Panc1 (cell line): Measurements from ENCODE around the gene NLRP4. TPM values are rescaled to one million over a fixed set of nuclear protein-coding genes. Genes with fewer than 3 reads are reported as not detected.

Experiments used
- ATAC-seq: fragments of 200-7000 bp; cut with Tn5 transposase; 2 replicates; pipeline ENCODE4 v1.9.1; 2020; ENCODE audit warnings: mild to moderate bottlenecking, moderate library complexity
- BruUV-seq: library from RNA; stranded (reverse); fragments of 400-500 nt; replicated peaks from 2 replicates; lab custom pipeline; 2021; lab: Mats Ljungman, UMichigan
- CTCF ChIA-PET: fragments of 300-600 bp; sonication (Branson Sonifier 250); formaldehyde crosslinking; loops from one replicate; lab custom pipeline; 2022; ENCODE audit warnings: antibody characterized with exemption; lab: Charles Lee
- POLR2A ChIA-PET: fragments of 300-600 bp; sonication (Branson Sonifier 250); formaldehyde crosslinking; loops from one replicate; lab custom pipeline; 2022; ENCODE audit warnings: antibody characterized with exemption; lab: Charles Lee
- DNase-seq: peaks from one replicate; pipeline ENCODE4 v3.0.0-alpha.2; 2010; ENCODE audit warnings: low read depth, low spot score
- H3K27ac ChIP-seq: 2 replicates; pipeline ENCODE4 v1.5.1; 2011; ENCODE audit warnings: mild to moderate bottlenecking, low read length, inconsistent platforms
- H3K27me3 ChIP-seq: fragments of 200-500 bp; sonication (Bioruptor generic); 2 replicates; pipeline ENCODE4 v1.6.0; 2014; ENCODE audit warnings: low read length, inconsistent platforms; ENCODE audit not compliant: control insufficient read depth, insufficient read depth
- H3K36me3 ChIP-seq: fragments of 200-500 bp; sonication (Bioruptor generic); 2 replicates; pipeline ENCODE4 v1.5.1; 2014; ENCODE audit warnings: inconsistent platforms, mild to moderate bottlenecking, low read length, moderate library complexity; ENCODE audit not compliant: control insufficient read depth, insufficient read depth
- H3K4me1 ChIP-seq: 2 replicates; pipeline ENCODE4 v1.5.1; 2011; ENCODE audit warnings: inconsistent platforms, mild to moderate bottlenecking, low read length, moderate library complexity; ENCODE audit not compliant: control insufficient read depth, insufficient read depth
- H3K4me3 ChIP-seq, 2 experiments: 2 replicates each; pipeline ENCODE4 v1.5.1; 2011 to 2012; ENCODE audit warnings: low read depth in 2 of 2, low read length in 2 of 2, mild to moderate bottlenecking in 2 of 2, inconsistent platforms in 1 of 2, moderate library complexity in 1 of 2
- H3K9me3 ChIP-seq: fragments of 200-500 bp; sonication (Bioruptor generic); 2 replicates; pipeline ENCODE4 v1.5.1; 2014; ENCODE audit warnings: low read depth, mild to moderate bottlenecking, inconsistent platforms, low read length, moderate library complexity; ENCODE audit not compliant: control insufficient read depth, insufficient read depth
- POLR2AphosphoS5 ChIP-seq: IDR thresholded peaks from 2 replicates; pipeline ENCODE4 v1.6.1; 2012; ENCODE audit warnings: mild to moderate bottlenecking, low read depth, low read length, moderate library complexity
- SIN3A ChIP-seq: IDR thresholded peaks from 2 replicates; pipeline ENCODE4 v1.6.1; 2012; ENCODE audit warnings: low read depth, mild to moderate bottlenecking, low read length, moderate library complexity, borderline replicate concordance; ENCODE audit not compliant: insufficient read depth
- TCF7L2 ChIP-seq: IDR thresholded peaks from 2 replicates; pipeline ENCODE4 v1.6.1; 2011; ENCODE audit warnings: mild to moderate bottlenecking, low read depth, low read length, inconsistent platforms
- in situ Hi-C: cut with HindIII; loops from 2 replicates; pipeline ENCODE4 v1.10.0; 2016; ENCODE audit warnings: low sequenced_read_pairs, low pct_unique_long_range_greater_than_20kb
- intact Hi-C: fragments of 100-400 bp; cut with micrococcal nuclease; formaldehyde crosslinking; loops from one replicate; pipeline ENCODE4 v1.10.0; 2022; ENCODE audit not compliant: unreplicated experiment
- total RNA-seq: library from RNA; stranded (reverse); gene quantifications from one replicate; pipeline ENCODE4 v1.2.1, GENCODE V29; 2021; ENCODE audit not compliant: unreplicated experiment
- TF ChIP-seq, protein P1 (sequence below): fragments of 450-650 bp; IDR thresholded peaks from 2 replicates; pipeline ENCODE4 v1.5.1; 2017; ENCODE audit warnings: mild to moderate bottlenecking
- TF ChIP-seq, protein P2 (sequence below), 2 experiments: IDR thresholded peaks; 2 replicates each; pipeline ENCODE4 v1.6.1; 2011 to 2012; ENCODE audit warnings: low read depth in 2 of 2, control low read depth in 1 of 2, low read length in 1 of 2, mild to moderate bottlenecking in 1 of 2, moderate library complexity in 1 of 2; ENCODE audit not compliant: insufficient read depth in 1 of 2

Gene NLRP4
- total RNA-seq, 1 experiment from 2014 or later = not detected

DNA sequence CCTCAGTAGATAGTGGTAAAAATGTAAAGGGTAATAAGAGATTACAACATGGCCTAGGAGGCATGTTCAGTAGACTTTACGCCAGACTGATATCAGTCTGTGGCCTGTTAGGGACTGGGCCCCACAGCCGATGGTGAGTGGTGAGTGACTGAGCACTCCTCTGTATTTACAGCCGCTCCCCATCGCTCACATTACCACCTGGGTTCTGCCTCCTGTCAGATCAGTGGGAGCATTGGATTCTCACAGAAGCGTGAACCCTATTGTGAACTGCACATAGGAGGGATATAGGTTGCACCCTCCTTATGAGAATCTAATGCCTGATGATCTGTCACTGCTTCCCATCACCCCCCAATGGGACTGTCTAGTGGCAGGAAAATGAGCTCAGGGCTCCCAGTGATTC is 22.4 kb upstream of the NLRP4 start:
- in situ Hi-C loops = no loop called here
- H3K4me1 ChIP-seq = no peaks in the 10 kb centered on the region
- DNase-seq (no peak), ATAC-seq (no peak)
- peaks cover 19% of the 10 kb centered on the region for H3K27me3 ChIP-seq
- intact Hi-C loops = loop anchor here (2.0 kb wide), 1 partner anchor 63 kb away; no protein-coding TSS in a partner anchor
- ChIA-PET POLR2A (interaction anchor here (0.6 kb wide), 1 partner anchor 189 kb away, joined by 3 read pairs; the partner anchor contains the start of gene ZNF784), CTCF (no interaction called here)
- TF ChIP-seq POLR2AphosphoS5 (no peak), SIN3A (no peak), TCF7L2 (no peak)
- TF ChIP-seq, protein P1, sequence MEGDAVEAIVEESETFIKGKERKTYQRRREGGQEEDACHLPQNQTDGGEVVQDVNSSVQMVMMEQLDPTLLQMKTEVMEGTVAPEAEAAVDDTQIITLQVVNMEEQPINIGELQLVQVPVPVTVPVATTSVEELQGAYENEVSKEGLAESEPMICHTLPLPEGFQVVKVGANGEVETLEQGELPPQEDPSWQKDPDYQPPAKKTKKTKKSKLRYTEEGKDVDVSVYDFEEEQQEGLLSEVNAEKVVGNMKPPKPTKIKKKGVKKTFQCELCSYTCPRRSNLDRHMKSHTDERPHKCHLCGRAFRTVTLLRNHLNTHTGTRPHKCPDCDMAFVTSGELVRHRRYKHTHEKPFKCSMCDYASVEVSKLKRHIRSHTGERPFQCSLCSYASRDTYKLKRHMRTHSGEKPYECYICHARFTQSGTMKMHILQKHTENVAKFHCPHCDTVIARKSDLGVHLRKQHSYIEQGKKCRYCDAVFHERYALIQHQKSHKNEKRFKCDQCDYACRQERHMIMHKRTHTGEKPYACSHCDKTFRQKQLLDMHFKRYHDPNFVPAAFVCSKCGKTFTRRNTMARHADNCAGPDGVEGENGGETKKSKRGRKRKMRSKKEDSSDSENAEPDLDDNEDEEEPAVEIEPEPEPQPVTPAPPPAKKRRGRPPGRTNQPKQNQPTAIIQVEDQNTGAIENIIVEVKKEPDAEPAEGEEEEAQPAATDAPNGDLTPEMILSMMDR = no peak
- TF ChIP-seq, protein P2, sequence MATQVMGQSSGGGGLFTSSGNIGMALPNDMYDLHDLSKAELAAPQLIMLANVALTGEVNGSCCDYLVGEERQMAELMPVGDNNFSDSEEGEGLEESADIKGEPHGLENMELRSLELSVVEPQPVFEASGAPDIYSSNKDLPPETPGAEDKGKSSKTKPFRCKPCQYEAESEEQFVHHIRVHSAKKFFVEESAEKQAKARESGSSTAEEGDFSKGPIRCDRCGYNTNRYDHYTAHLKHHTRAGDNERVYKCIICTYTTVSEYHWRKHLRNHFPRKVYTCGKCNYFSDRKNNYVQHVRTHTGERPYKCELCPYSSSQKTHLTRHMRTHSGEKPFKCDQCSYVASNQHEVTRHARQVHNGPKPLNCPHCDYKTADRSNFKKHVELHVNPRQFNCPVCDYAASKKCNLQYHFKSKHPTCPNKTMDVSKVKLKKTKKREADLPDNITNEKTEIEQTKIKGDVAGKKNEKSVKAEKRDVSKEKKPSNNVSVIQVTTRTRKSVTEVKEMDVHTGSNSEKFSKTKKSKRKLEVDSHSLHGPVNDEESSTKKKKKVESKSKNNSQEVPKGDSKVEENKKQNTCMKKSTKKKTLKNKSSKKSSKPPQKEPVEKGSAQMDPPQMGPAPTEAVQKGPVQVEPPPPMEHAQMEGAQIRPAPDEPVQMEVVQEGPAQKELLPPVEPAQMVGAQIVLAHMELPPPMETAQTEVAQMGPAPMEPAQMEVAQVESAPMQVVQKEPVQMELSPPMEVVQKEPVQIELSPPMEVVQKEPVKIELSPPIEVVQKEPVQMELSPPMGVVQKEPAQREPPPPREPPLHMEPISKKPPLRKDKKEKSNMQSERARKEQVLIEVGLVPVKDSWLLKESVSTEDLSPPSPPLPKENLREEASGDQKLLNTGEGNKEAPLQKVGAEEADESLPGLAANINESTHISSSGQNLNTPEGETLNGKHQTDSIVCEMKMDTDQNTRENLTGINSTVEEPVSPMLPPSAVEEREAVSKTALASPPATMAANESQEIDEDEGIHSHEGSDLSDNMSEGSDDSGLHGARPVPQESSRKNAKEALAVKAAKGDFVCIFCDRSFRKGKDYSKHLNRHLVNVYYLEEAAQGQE (IDR thresholded peaks at IDR 0.05; ENCODE audit: insufficient read depth in 1 of 2, low read depth in 2 of 2, low read length in 1 of 2) = no peak
- no peaks in the 10 kb centered on the region for H3K9me3 ChIP-seq
- H3K4me3 ChIP-seq = no peak overlapping the region
- no peaks in the 10 kb centered on the region for H3K36me3 ChIP-seq
- H3K27ac ChIP-seq = no peak overlapping the region
- BruUV-seq = no TSS peak

DNA sequence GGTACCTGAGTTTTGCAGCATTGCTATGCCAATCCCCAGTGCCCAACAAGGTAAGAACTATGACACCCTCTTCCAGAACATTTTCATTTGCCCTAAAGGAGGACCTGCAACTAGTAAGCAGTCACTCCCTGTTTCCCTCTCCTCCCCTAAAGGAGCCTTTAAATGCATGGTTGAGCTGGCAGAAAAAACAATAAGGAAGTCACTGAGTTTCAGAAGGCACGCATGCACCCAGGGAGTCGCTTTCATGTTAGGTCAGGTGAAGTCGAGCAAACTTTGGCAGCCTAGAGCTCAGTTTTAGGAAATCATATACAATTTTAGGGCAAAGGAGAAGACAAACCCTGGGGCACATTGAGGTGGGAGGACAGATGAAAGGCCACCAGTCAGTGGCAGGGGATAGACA is 16.3 kb upstream of the NLRP4 start:
- TF ChIP-seq SIN3A (no peak), POLR2AphosphoS5 (no peak), TCF7L2 (no peak)
- TF ChIP-seq, protein P2 (IDR thresholded peaks at IDR 0.05; ENCODE audit: insufficient read depth in 1 of 2, low read depth in 2 of 2, low read length in 1 of 2) = no peak
- TF ChIP-seq, protein P1 = no peak
- CTCF ChIA-PET = no interaction called here
- no TSS peak for BruUV-seq
- peaks cover 34% of the 10 kb centered on the region for H3K27me3 ChIP-seq
- no peak for ATAC-seq
- no peaks in the 10 kb centered on the region for H3K36me3 ChIP-seq
- no peak for DNase-seq
- H3K4me3 ChIP-seq = no peak overlapping the region
- in situ Hi-C loops (no loop called here), intact Hi-C loops (no loop called here)
- H3K4me1 ChIP-seq = no peaks in the 10 kb centered on the region
- H3K9me3 ChIP-seq = no peaks in the 10 kb centered on the region
- H3K27ac ChIP-seq = no peak overlapping the region
- POLR2A ChIA-PET = interaction anchor here (0.7 kb wide), 1 partner anchor 12 kb away, joined by 7 read pairs; no protein-coding TSS in a partner anchor
